A204.1 (cell line): ENCODE measurements around the gene AHRR.
"Not testable (repeated sequence)": the region's sequence is repeated elsewhere in the genome, so short reads cannot be mapped to it uniquely, and the experiment has no call there.

ENCODE experiments used
- FAIRE-seq: peaks from 2 replicates; lab custom pipeline; 2012; peaks lifted over from hg19 to GRCh38; lab: Jason Lieb, UNC

Gene AHRR

DNA sequence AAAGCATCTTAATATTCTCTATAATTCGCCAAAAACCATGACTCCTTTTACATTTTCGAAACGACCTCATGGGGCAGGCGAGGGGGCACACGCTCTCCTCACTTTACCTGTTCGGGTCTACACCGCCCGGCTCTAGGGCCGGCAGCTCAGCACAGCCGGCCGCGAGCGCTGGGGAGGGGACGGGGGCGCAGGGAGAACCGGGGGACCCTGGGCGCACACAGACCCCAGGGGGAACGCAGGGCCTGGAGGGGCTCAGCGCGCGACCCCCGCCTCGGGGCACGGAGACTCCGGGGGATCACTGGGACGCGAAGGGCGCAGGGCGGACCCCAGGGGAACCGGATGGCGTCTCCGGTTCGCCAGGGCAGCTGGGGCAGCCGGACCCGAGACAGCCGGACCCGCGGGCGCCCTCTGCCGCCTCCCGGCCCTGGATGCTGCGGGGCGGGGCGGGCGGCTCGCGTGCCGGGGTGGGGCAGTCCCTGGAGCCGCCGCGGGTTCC, at the start of gene AHRR:
TSS of gene AHRR (plus strand) at position 485 of the 496 bp plus-strand sequence. CDS start 22,189 bp downstream, outside the sequence.
- FAIRE-seq: no peak

DNA sequence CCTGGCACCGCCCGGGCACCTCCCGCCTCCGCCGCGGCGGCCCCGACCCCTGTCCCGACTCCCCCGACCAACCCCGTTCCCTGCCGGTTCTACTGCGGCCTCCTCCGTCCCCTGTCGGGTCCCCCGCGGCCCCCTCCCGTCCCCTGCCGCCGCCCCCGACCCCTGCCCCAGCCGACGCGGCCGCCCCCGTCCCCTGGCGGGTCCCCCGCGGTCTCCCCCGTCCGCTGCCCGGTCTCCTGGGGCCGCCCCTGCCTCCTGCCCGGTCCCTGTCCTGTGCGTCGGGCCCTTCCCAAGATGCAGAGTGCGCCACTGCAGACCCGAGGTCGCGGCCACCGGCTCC, 49.7 kb upstream of the AHRR start:
- FAIRE-seq: not testable (repeated sequence)

DNA sequence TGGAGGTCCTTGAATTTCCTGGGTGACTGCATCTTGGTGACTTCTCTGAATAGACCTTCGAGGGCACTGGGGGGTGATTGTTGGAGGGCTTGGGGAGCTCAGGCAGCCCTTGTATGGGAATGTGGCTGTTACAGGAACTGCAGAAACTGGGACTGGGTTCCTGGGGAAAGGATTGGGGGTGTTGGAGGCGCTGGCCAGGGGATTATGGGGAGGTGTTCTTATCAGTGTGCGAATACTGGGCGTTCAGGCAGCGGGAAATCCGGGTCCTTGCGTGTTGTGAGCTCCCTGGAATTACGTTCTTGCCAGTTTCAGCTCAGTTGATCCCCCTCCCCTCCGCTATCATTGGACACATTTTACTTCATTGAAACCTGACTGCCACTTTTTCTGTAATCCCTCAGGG, 48.4 kb upstream of the AHRR start:
- not testable (repeated sequence) for FAIRE-seq

- FAIRE-seq: not testable (repeated sequence)
These were observed 48.0 kb upstream of the AHRR start for GRCh38 chr5:273491-273890.

GRCh38 chr5:274346-274745, 47.2 kb upstream of the AHRR start:
- not testable (repeated sequence) for FAIRE-seq

DNA sequence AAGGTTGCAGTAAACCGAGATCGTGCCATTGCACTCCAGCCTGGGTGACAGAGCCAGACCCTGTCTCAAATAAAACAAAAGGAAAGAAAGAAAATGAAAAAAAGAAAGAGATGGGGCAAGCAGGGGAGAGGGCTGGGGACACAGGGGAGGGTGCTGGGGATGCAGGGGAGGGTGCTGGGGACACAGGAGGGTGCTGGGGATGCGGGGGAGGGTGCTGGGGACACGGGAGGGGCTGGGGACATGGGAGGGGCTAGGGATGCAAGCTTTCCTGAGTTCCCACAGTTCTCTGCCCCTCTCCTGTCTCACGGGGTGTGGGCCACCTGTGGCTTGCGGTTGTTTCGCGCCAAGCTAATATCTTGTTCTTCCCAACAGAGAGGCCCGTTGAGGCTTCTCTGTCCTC, 42.9 kb upstream of the AHRR start:
- FAIRE-seq: no peak

DNA sequence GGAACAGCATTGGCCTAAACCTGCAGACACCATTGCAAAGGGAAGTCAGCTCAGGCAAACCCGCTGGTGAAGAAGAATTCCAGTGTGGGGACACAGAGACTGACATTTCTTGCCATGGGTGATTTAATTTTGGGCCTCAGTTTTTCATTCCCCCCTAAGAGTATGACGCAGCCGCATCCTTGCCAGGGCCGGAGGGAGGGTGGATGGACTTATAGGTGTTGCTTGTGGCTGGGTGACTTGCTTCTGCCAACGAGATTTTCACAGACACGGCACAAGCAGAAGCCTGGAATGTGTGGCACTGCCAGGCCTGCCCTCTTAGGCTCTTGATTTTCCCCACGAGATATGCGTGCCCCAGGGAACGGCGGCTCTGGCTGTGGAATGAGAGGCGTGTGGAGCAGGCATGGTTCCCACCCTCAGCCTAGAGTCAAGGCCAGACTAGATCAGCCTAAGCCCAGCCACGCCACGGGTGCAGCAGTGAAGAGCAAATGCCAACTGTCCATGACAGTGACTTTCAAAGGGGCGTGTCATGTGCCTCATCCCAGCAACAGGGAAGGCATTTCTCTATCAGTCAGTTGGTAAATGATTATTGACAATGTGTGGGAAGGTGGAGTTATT, 42.4 kb upstream of the AHRR start:
- not testable (repeated sequence) for FAIRE-seq

- FAIRE-seq: no peak
These were observed 35.4 kb upstream of the AHRR start for GRCh38 chr5:285991-286557.

DNA sequence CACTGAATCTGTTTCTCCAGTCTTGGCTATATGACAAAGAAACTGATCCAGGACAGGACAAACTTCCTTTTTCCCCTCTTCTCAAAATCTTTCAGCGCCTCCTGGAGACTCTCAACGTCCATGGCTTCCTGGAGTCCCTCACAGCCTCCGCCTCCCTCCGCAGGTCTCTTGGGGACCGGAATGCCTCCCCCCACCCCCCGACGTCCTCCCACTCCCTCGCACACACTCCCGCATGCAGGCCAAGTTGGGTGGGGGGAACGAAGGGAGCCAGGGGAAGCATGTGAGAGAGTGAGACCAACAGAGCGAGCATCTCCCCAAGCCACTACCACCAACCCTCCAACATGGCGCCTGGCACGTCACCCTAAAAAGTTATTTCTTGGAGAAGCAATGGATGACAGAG, 31.3 kb upstream of the AHRR start:
- FAIRE-seq: not testable (repeated sequence)

DNA sequence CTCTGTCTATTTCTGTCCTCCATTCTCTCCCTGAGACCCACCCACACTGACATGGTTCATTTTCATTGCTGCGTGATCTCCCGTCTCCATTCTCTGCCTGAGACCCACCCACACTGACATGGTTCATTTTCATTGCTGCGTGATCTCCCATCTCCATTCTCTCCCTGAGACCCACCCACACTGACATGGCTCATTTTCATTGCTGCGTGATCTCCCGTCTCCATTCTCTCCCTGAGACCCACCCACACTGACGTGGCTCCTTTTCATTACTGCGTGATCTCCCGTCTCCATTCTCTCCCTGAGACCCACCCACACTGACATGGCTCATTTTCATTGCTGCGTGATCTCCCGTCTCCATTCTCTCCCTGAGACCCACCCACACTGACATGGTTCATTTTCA, 30.2 kb upstream of the AHRR start:
- not testable (repeated sequence) for FAIRE-seq

- FAIRE-seq: not testable (repeated sequence)
These were observed 26.7 kb upstream of the AHRR start for GRCh38 chr5:294788-295187.

GRCh38 chr5:296207-296606, 25.3 kb upstream of the AHRR start:
- not testable (repeated sequence) for FAIRE-seq

DNA sequence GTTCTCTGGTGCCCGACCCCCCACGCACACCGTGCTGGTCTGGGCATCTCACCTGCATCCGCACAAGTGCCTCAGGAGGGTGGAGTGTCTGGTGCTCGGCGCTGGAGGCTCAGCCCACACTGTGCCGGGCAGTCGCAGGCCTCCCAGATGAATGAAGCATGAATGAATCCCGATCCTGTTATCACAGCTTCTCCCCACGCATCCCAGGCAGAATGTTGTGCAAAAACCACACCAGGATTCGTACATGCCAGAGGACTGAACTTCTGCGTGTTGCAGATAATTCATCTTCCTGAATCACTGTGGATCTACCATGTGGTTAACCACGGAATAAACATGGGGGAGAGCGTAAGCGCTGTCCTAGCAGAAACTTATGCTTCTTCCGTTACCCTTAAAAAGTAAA, 24.6 kb upstream of the AHRR start:
- not testable (repeated sequence) for FAIRE-seq

DNA sequence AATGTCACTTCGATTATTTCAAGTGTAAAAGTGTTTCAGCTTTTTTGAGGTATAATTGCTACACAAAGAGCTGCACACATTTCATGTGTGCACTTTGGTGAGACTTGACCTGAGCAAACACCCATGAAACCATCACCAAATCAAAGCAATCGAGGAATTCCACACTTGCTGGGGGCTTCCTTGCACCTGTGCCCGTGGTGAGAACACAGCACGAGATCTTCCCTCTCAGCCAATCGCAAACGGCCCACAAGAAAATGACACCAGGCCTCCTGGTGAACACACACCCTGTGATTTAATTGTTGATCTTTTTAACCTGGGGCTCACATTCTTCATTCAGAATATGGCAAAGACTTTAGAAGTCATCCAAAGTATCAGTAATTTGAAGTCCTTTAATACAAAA, 24.1 kb upstream of the AHRR start:
- FAIRE-seq: not testable (repeated sequence)

- not testable (repeated sequence) for FAIRE-seq
These were observed 23.4 kb upstream of the AHRR start for GRCh38 chr5:297991-298736.

GRCh38 chr5:298737-299125, 22.8 kb upstream of the AHRR start:
- no peak for FAIRE-seq

DNA sequence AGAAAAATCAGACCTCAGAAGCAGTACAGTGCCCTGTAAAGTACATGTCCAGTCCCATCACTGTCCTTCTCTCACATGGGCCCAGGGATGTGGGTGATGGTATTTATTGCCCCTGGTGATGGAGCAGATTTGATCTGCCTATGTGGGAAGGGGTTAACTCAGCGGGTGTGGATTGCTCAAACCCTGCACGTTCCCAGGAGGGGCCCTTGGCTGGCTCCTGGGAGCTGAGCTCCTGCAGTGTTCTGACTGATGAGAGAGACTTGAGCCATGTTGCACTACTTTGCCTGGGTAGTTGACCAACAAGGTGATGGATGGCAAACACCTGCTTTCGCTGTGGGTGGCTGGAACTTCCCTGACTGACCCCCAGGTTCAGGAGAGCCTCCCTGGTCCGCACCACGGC, 21.6 kb upstream of the AHRR start:
- FAIRE-seq: not testable (repeated sequence)

DNA sequence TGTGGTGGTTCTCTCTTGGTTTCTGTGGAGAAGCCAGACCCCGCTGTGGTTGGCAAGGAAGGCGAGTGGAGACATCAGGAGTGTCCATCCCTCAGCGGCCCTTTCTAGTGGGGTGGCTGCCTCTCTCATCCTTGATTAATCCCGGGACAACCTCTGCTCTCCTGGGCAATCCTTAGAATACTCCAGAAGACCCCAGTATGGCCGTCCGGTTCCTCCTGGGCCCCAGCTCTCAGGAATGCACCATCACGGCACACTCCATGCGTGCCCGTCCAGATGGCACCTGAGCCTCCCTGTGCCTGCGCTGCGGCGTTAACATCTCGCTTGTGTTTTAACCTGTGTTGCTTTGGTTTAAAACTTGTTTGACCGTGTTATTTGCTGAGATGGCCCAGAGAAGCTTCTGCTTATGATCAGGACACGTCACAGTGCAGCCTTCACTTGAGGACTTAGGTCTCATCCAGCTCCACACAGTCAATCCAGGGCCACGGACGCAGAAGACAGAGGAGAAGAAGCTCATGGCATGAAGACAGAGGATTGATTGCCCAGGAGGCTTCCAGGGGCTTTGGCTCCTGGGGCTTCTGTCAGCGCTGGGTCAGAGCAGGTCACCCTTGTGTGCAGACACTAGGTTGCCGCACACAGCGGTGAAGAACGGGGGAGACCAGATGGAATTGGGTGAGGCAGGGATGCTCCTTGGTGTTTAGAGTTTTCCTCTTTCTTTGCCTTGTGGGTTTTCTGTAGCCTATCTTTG, 20.7 kb upstream of the AHRR start:
- not testable (repeated sequence) for FAIRE-seq

- FAIRE-seq: not testable (repeated sequence)
These were observed 19.1 kb upstream of the AHRR start for GRCh38 chr5:302416-302815.

DNA sequence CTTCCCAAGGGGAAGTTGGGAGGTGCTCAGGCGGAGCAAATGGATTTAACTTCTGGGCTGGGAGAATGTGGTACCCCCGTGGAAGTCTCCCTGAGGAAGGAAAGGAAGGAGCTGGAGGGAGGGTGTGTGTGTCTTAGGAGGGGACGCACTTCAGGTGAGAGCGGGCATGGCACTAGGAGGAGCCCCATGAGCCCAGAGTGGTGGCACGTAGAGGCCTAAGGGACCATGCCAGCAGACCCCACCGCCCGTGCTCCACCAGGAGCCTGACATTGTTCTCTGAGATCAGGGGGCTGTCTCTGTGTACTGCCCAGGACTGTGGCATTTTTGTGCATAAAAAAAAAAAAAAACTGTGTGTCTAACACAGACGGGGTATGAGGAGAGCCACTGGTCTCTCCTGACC, 18.5 kb upstream of the AHRR start:
- FAIRE-seq: no peak

- FAIRE-seq: not testable (repeated sequence)
These were observed 17.8 kb upstream of the AHRR start for GRCh38 chr5:303741-304140.

DNA sequence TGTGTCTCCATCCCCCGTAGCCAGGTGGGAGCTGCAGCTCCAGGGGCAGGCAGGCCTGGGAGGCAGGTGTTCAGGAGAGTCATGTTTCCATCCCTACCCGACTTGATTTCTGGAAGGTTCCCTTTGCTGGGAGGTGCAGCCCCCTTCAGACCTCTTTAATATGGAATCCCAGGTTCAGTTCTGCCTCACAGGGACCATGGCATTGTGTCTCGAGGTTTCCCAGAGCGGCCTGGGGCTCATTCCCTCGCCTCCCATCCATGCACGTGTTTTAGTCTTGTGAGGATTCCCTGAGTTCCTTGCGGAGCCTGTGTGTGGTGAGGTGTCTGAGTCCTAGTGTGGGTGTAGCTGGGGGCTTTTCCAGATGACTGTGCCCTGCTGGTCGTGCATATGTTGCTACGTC, 16.5 kb upstream of the AHRR start:
- no peak for FAIRE-seq

GRCh38 chr5:305459-305858, 16.1 kb upstream of the AHRR start:
- FAIRE-seq: no peak
